ENCODE measurements around the gene SYTL2.
"Not testable (repeated sequence)": the region's sequence is repeated elsewhere in the genome, so short reads cannot be mapped to it uniquely, and the experiment has no call there.

The SYTL2 gene

GRCh38 chr11:85656777-85657176 is 154.2 kb downstream of the SYTL2 start:
- Histone ChIP-seq H3K4me3 (ENCODE audit: low read length) (no peak overlapping the region), H3K4me1 (ENCODE audit: low read length) (peaks cover 18% of the 10 kb centered on the region), H3K4me2 (ENCODE audit: low read length) (no peak overlapping the region), H2AFZ (ENCODE audit: low read depth, low read length) (no peak overlapping the region), H3K27me3 (ENCODE audit: low read depth, low read length) (no peaks in the 10 kb centered on the region), H3K27ac (ENCODE audit: low read length) (no peak overlapping the region), H3K9me3 (ENCODE audit: insufficient read depth, low read length) (no peaks in the 10 kb centered on the region), H3K36me3 (replicated peaks; ENCODE audit: low read depth, low read length) (peaks cover 69% of the 10 kb centered on the region), H3K9ac (ENCODE audit: low read length) (no peak overlapping the region), H4K20me1 (ENCODE audit: insufficient read depth, low read length) (peaks cover 44% of the 10 kb centered on the region), H3K79me2 (ENCODE audit: low read length) (peaks cover 82% of the 10 kb centered on the region)
- TF ChIP-seq EZH2phosphoT487 (IDR thresholded peaks at IDR 0.05; ENCODE audit: low read depth) (no peak), CTCF (IDR thresholded peaks at IDR 0.05; ENCODE audit: low read depth, low read length) (no peak)

- H3K4me1 ChIP-seq (ENCODE audit: low read length); H3K9ac ChIP-seq (ENCODE audit: low read length); H3K4me2 ChIP-seq (ENCODE audit: low read length); H3K9me3 ChIP-seq (ENCODE audit: insufficient read depth, low read length); H3K4me3 ChIP-seq (ENCODE audit: low read length); H2AFZ ChIP-seq (ENCODE audit: low read depth, low read length); H3K27ac ChIP-seq (ENCODE audit: low read length); H3K27me3 ChIP-seq (ENCODE audit: low read depth, low read length): not testable (repeated sequence)
- Histone ChIP-seq H4K20me1 (ENCODE audit: insufficient read depth, low read length) (peaks cover 21% of the 10 kb centered on the region), H3K36me3 (replicated peaks; ENCODE audit: low read depth, low read length) (peaks cover 49% of the 10 kb centered on the region), H3K79me2 (ENCODE audit: low read length) (peaks cover 71% of the 10 kb centered on the region)
Measured at GRCh38 chr11:85654343-85654742, 156.6 kb downstream of the SYTL2 start.

- Histone ChIP-seq H3K4me2 (ENCODE audit: low read length) (no peak overlapping the region), H3K79me2 (ENCODE audit: low read length) (peaks cover 71% of the 10 kb centered on the region), H3K9ac (ENCODE audit: low read length) (no peak overlapping the region), H3K9me3 (ENCODE audit: insufficient read depth, low read length) (no peaks in the 10 kb centered on the region), H2AFZ (ENCODE audit: low read depth, low read length) (no peak overlapping the region), H3K27me3 (ENCODE audit: low read depth, low read length) (no peaks in the 10 kb centered on the region), H3K36me3 (replicated peaks; ENCODE audit: low read depth, low read length) (peaks cover 40% of the 10 kb centered on the region), H3K4me1 (ENCODE audit: low read length) (peaks cover 15% of the 10 kb centered on the region), H3K4me3 (ENCODE audit: low read length) (no peak overlapping the region), H3K27ac (ENCODE audit: low read length) (no peak overlapping the region), H4K20me1 (ENCODE audit: insufficient read depth, low read length) (peaks cover 12% of the 10 kb centered on the region)
- TF ChIP-seq EZH2phosphoT487 (IDR thresholded peaks at IDR 0.05; ENCODE audit: low read depth) (no peak), CTCF (IDR thresholded peaks at IDR 0.05; ENCODE audit: low read depth, low read length) (no peak)
Measured at GRCh38 chr11:85652786-85653447, 158.0 kb downstream of the SYTL2 start.

GRCh38 chr11:85651118-85651517 is 159.8 kb downstream of the SYTL2 start:
- Histone ChIP-seq H3K79me2 (ENCODE audit: low read length) (peaks cover 54% of the 10 kb centered on the region), H3K4me1 (ENCODE audit: low read length) (peaks cover 19% of the 10 kb centered on the region), H3K27me3 (ENCODE audit: low read depth, low read length) (no peaks in the 10 kb centered on the region), H3K4me3 (ENCODE audit: low read length) (no peak overlapping the region), H4K20me1 (ENCODE audit: insufficient read depth, low read length) (peaks cover 8% of the 10 kb centered on the region), H2AFZ (ENCODE audit: low read depth, low read length) (no peak overlapping the region), H3K9me3 (ENCODE audit: insufficient read depth, low read length) (no peaks in the 10 kb centered on the region), H3K4me2 (ENCODE audit: low read length) (no peak overlapping the region), H3K9ac (ENCODE audit: low read length) (no peak overlapping the region), H3K36me3 (replicated peaks; ENCODE audit: low read depth, low read length) (peaks cover 23% of the 10 kb centered on the region), H3K27ac (ENCODE audit: low read length) (no peak overlapping the region)
- TF ChIP-seq CTCF (IDR thresholded peaks at IDR 0.05; ENCODE audit: low read depth, low read length), result no peak
- TF ChIP-seq EZH2phosphoT487 (IDR thresholded peaks at IDR 0.05; ENCODE audit: low read depth), result no peak

Measured in OCI-LY3 (cell line).